H9 (cell line): Measurements from ENCODE around the gene FAM72C. TPM values are rescaled to one million over a fixed set of nuclear protein-coding genes. Genes with fewer than 3 reads are reported as not detected.
"Not testable (repeated sequence)": the region's sequence is repeated elsewhere in the genome, so short reads cannot be mapped to it uniquely, and the experiment has no call there.

Experiments
- DNase-seq: peaks from one replicate; pipeline ENCODE4 v3.0.0-alpha.2; 2017
- H2AFZ ChIP-seq: one replicate; pipeline ENCODE4 v1.6.1; 2013; ENCODE audit warnings: mild to moderate bottlenecking, low read length, control low read depth, moderate library complexity
- H2AK5ac ChIP-seq: 2 replicates; pipeline ENCODE4 v1.6.1; 2013; ENCODE audit warnings: low read length, control low read depth, mixed read lengths; ENCODE audit not compliant: insufficient read length
- H2BK120ac ChIP-seq: one replicate; pipeline ENCODE4 v1.6.1; 2013; ENCODE audit warnings: low read depth, mild to moderate bottlenecking, low read length, control low read depth, inconsistent platforms; ENCODE audit not compliant: poor library complexity, severe bottlenecking
- H2BK12ac ChIP-seq: 2 replicates; pipeline ENCODE4 v1.6.1; 2013; ENCODE audit warnings: low read length, control low read depth, mixed read lengths, low read depth; ENCODE audit not compliant: insufficient read length
- H2BK15ac ChIP-seq: 2 replicates; pipeline ENCODE4 v1.6.1; 2013; ENCODE audit warnings: low read depth, low read length, control low read depth
- H2BK20ac ChIP-seq: one replicate; pipeline ENCODE4 v1.6.1; 2013; ENCODE audit warnings: low read depth, mild to moderate bottlenecking, low read length, control low read depth, inconsistent platforms; ENCODE audit not compliant: poor library complexity, severe bottlenecking
- H2BK5ac ChIP-seq: 2 replicates; pipeline ENCODE4 v1.6.1; 2013; ENCODE audit warnings: low read length, control low read depth, mixed read lengths; ENCODE audit not compliant: insufficient read length
- H3K14ac ChIP-seq: 2 replicates; pipeline ENCODE4 v1.6.1; 2013; ENCODE audit warnings: low read length, control low read depth; ENCODE audit not compliant: insufficient read depth
- H3K18ac ChIP-seq: 2 replicates; pipeline ENCODE4 v1.6.1; 2013; ENCODE audit warnings: low read depth, mild to moderate bottlenecking, mixed read lengths, low read length, control low read depth; ENCODE audit not compliant: insufficient read length
- H3K23ac ChIP-seq: 2 replicates; pipeline ENCODE4 v1.6.1; 2013; ENCODE audit warnings: low read length, control low read depth, mixed read lengths, low read depth; ENCODE audit not compliant: insufficient read length
- H3K23me2 ChIP-seq: 2 replicates; pipeline ENCODE4 v1.6.1; 2013; ENCODE audit warnings: low read depth, mild to moderate bottlenecking, mixed read lengths, low read length, control low read depth; ENCODE audit not compliant: insufficient read length, poor library complexity, severe bottlenecking
- H3K27ac ChIP-seq: 2 replicates; pipeline ENCODE4 v1.5.1; 2013; ENCODE audit warnings: low read length, control low read depth, mixed read lengths, low read depth; ENCODE audit not compliant: insufficient read length
- H3K27me3 ChIP-seq: 2 replicates; pipeline ENCODE4 v1.6.1; 2013; ENCODE audit warnings: low read length, control low read depth, inconsistent platforms; ENCODE audit not compliant: insufficient read depth
- H3K4ac ChIP-seq: 2 replicates; pipeline ENCODE4 v1.6.1; 2013; ENCODE audit warnings: low read depth, mild to moderate bottlenecking, control low read depth, inconsistent platforms, low read length, moderate library complexity
- H3K4me1 ChIP-seq: 2 replicates; pipeline ENCODE4 v1.6.1; 2013; ENCODE audit warnings: low read length, control low read depth, inconsistent platforms; ENCODE audit not compliant: insufficient read depth
- H3K4me2 ChIP-seq: 2 replicates; pipeline ENCODE4 v1.6.1; 2013; ENCODE audit warnings: low read length, control low read depth, mixed read lengths; ENCODE audit not compliant: insufficient read length, insufficient read depth
- H3K56ac ChIP-seq: 2 replicates; pipeline ENCODE4 v1.6.1; 2013; ENCODE audit warnings: low read depth, mild to moderate bottlenecking, mixed read lengths, low read length, control low read depth; ENCODE audit not compliant: insufficient read length
- H3K79me1 ChIP-seq: 2 replicates; pipeline ENCODE4 v1.6.1; 2013; ENCODE audit warnings: low read depth, mild to moderate bottlenecking, moderate library complexity, low read length, control low read depth, inconsistent platforms; ENCODE audit not compliant: insufficient read depth, poor library complexity, severe bottlenecking
- H3K79me2 ChIP-seq: 2 replicates; pipeline ENCODE4 v1.6.1; 2013; ENCODE audit warnings: low read length, control low read depth, inconsistent platforms; ENCODE audit not compliant: insufficient read depth
- H3K9ac ChIP-seq: 2 replicates; pipeline ENCODE4 v1.6.1; 2013; ENCODE audit warnings: low read length, control low read depth, mixed read lengths; ENCODE audit not compliant: insufficient read length; ENCODE audit errors: extremely low read depth
- H3K9me3 ChIP-seq: one replicate; pipeline ENCODE4 v1.6.1; 2013; ENCODE audit warnings: low read depth, low read length, inconsistent platforms; ENCODE audit not compliant: control insufficient read depth
- H3T11ph ChIP-seq: one replicate; pipeline ENCODE4 v1.6.1; 2013; ENCODE audit warnings: mild to moderate bottlenecking, low read length, control low read depth, inconsistent platforms
- H4K20me1 ChIP-seq: one replicate; pipeline ENCODE4 v1.6.1; 2013; ENCODE audit not compliant: control insufficient read depth, insufficient read length, insufficient read depth
- H4K5ac ChIP-seq: 2 replicates; pipeline ENCODE4 v1.6.1; 2013; ENCODE audit warnings: low read depth, mild to moderate bottlenecking, mixed read lengths, low read length, control low read depth; ENCODE audit not compliant: insufficient read length
- H4K8ac ChIP-seq: replicated peaks from 2 replicates; pipeline ENCODE4 v1.6.1; 2013; ENCODE audit warnings: low read length, control low read depth, mixed read lengths, low read depth; ENCODE audit not compliant: insufficient read length
- H4K91ac ChIP-seq: 2 replicates; pipeline ENCODE4 v1.6.1; 2013; ENCODE audit warnings: low read depth, mild to moderate bottlenecking, moderate library complexity, mixed read lengths, low read length, control low read depth; ENCODE audit not compliant: insufficient read length
- H3K27ac Mint-ChIP-seq, 3 experiments: 2 replicates in 2 of 3; 3 replicates in 1 of 3; pipeline ENCODE4 v1.8.0; 2020 to 2021; ENCODE audit warnings: mixed read lengths in 3 of 3, mild to moderate bottlenecking in 1 of 3, moderate library complexity in 1 of 3
- H3K27me3 Mint-ChIP-seq: 2 replicates; pipeline ENCODE4 v1.8.0; 2021; ENCODE audit warnings: low read depth, mild to moderate bottlenecking, moderate library complexity, mixed read lengths
- H3K36me3 Mint-ChIP-seq, 3 experiments: 2 replicates in 2 of 3; 3 replicates in 1 of 3; pipeline ENCODE4 v1.8.0; 2020 to 2021; ENCODE audit warnings: low read depth in 3 of 3, mixed read lengths in 3 of 3; ENCODE audit not compliant: insufficient read depth in 1 of 3
- H3K4me1 Mint-ChIP-seq, 2 experiments: 2 replicates each; pipeline ENCODE4 v1.8.0; 2020; ENCODE audit warnings: mixed read lengths in 2 of 2
- H3K4me3 Mint-ChIP-seq, 2 experiments: 2 replicates in 1 of 2; 3 replicates in 1 of 2; pipeline ENCODE4 v1.8.0; 2020 to 2021; ENCODE audit warnings: mild to moderate bottlenecking in 2 of 2, mixed read lengths in 2 of 2, moderate library complexity in 1 of 2
- H3K9me3 Mint-ChIP-seq, 2 experiments: 2 replicates in 1 of 2; 3 replicates in 1 of 2; pipeline ENCODE4 v1.8.0; 2020; ENCODE audit warnings: mild to moderate bottlenecking in 2 of 2, mixed read lengths in 2 of 2, moderate library complexity in 1 of 2
- WGBS: extraction: QIAGEN DNeasy Blood & Tissue Kit; methylation state at CpG from one replicate; pipeline ENCODE4 v1.1.7; 2013; ENCODE audit warnings: missing lambda C conversion rate, low lambda C conversion rate, mixed read lengths; ENCODE audit not compliant: insufficient read length; ENCODE audit errors: extremely low coverage; 5-methylcytosine and 5-hydroxymethylcytosine counted together
- total RNA-seq: library from RNA; stranded (reverse); gene quantifications from 2 replicates; pipeline ENCODE4 v1.2.1, GENCODE V29; 2021

The FAM72C gene
- total RNA-seq, 1 experiment from 2014 or later, result 3.5 TPM

DNA sequence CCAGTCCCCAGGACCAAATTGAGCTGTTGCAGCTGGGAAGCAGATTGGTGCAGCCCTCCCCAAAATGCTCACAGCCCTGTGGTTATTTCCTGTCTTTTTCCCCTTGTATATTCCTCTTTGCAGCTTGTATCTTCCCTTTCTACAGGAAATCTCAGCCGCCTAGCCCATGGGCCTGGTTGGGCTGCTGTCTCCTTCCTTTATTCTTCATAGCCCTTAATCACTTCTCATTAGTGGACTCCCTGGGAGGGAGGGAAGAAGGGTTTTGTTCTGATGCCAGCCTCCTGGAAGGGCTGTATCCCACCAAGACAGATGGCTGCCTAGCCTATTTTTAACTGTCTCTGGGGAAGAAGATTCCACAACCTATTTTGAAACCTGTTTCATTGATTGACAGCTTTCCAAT is 32.5 kb upstream of the FAM72C start:
- not testable (repeated sequence) for H3K79me1 ChIP-seq, H4K20me1 ChIP-seq, H3K79me2 ChIP-seq, H4K8ac ChIP-seq, H3K23me2 ChIP-seq, H3K9me3 ChIP-seq, H3K4me2 ChIP-seq, H3K27me3 Mint-ChIP-seq, H2AFZ ChIP-seq, H4K5ac ChIP-seq, H2BK5ac ChIP-seq, H2BK120ac ChIP-seq, H3K27me3 ChIP-seq, H2BK15ac ChIP-seq, H3K14ac ChIP-seq, H3K27ac Mint-ChIP-seq, H3K36me3 Mint-ChIP-seq, H3K56ac ChIP-seq, H3K9ac ChIP-seq, H4K91ac ChIP-seq, H3K9me3 Mint-ChIP-seq, H3T11ph ChIP-seq, H3K18ac ChIP-seq, H2BK12ac ChIP-seq, DNase-seq, H3K27ac ChIP-seq, H3K4ac ChIP-seq, H3K23ac ChIP-seq, H3K4me3 Mint-ChIP-seq, H3K4me1 ChIP-seq, H2AK5ac ChIP-seq, H2BK20ac ChIP-seq, H3K4me1 Mint-ChIP-seq
- WGBS, result no CpG with 5 or more reads among the region's 1 CpG

DNA sequence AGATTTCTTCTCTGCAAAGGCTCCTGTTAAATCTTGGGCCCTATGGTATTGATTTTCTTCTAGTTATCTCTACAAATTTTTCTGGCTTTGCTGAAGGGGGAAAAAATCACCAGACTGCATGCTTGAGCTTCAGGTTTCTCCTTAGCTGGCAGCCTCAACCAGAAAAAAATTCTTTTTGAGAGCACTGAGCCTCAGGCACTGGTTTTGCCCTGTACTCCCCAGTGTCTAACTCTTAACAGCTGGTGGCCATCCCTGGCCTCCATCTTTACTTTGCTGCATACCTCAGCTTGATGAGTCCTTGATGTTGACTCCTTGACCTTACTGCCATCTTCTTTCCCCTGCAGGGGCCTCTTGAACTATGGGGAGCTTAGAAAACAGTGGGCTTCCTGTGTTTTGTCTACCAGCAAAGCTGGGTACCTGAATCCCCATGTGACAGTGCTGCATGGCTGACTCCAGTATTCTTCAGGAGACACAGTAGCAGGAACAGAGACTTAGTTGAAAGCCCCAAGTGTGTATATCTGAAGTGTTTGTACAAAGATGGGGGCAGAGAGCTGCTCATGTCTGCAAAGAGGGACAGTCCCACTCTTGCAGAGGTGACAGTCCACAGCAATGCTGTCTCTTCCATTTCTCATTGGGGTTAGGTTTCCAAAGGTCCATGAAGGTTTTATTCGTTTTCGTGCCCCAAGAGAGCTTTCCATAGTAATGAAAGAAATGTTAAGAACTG is 31.7 kb upstream of the FAM72C start:
- DNase-seq, result not testable (repeated sequence)

More for the DNA sequence above, 31.7 kb upstream of the FAM72C start:
- not testable (repeated sequence) for H3K27ac Mint-ChIP-seq, H2BK12ac ChIP-seq, H2AFZ ChIP-seq, H2BK20ac ChIP-seq, H2BK120ac ChIP-seq, H4K91ac ChIP-seq, H2BK15ac ChIP-seq, H3K9me3 ChIP-seq, H3K4me3 Mint-ChIP-seq, H3K27me3 Mint-ChIP-seq, H3K4me1 ChIP-seq, H3K27ac ChIP-seq, H2BK5ac ChIP-seq, H4K8ac ChIP-seq, H3K79me2 ChIP-seq, H3K23ac ChIP-seq, H3K27me3 ChIP-seq, H4K5ac ChIP-seq, H3K23me2 ChIP-seq, H3K4me2 ChIP-seq, H3K18ac ChIP-seq, H3K9me3 Mint-ChIP-seq, H3K4me1 Mint-ChIP-seq, H3K14ac ChIP-seq, H3K79me1 ChIP-seq, H3K9ac ChIP-seq, H3K56ac ChIP-seq, H3K36me3 Mint-ChIP-seq, H4K20me1 ChIP-seq, H3K4ac ChIP-seq, H3T11ph ChIP-seq, H2AK5ac ChIP-seq
- WGBS, result no CpG with 5 or more reads among the region's 2 CpGs
